ES-I3 (cell line): Measurements from ENCODE around the gene ZDHHC8.

ENCODE experiments used
- H3K36me3 ChIP-seq: 2 replicates; pipeline ENCODE4 v1.6.1; 2013; ENCODE audit warnings: mild to moderate bottlenecking, low read length, control low read depth, moderate library complexity; ENCODE audit not compliant: insufficient read depth
- H3K4me1 ChIP-seq: 2 replicates; pipeline ENCODE4 v1.6.1; 2013; ENCODE audit warnings: mild to moderate bottlenecking, control low read depth, low read length; ENCODE audit not compliant: insufficient read depth
- H3K9ac ChIP-seq: 2 replicates; pipeline ENCODE4 v1.6.1; 2013; ENCODE audit warnings: low read depth, mild to moderate bottlenecking, low read length, moderate library complexity
- H3K9me3 ChIP-seq: 2 replicates; pipeline ENCODE4 v1.6.1; 2013; ENCODE audit warnings: mild to moderate bottlenecking, low read length, moderate library complexity; ENCODE audit not compliant: control insufficient read depth, insufficient read depth

ZDHHC8 gene

DNA sequence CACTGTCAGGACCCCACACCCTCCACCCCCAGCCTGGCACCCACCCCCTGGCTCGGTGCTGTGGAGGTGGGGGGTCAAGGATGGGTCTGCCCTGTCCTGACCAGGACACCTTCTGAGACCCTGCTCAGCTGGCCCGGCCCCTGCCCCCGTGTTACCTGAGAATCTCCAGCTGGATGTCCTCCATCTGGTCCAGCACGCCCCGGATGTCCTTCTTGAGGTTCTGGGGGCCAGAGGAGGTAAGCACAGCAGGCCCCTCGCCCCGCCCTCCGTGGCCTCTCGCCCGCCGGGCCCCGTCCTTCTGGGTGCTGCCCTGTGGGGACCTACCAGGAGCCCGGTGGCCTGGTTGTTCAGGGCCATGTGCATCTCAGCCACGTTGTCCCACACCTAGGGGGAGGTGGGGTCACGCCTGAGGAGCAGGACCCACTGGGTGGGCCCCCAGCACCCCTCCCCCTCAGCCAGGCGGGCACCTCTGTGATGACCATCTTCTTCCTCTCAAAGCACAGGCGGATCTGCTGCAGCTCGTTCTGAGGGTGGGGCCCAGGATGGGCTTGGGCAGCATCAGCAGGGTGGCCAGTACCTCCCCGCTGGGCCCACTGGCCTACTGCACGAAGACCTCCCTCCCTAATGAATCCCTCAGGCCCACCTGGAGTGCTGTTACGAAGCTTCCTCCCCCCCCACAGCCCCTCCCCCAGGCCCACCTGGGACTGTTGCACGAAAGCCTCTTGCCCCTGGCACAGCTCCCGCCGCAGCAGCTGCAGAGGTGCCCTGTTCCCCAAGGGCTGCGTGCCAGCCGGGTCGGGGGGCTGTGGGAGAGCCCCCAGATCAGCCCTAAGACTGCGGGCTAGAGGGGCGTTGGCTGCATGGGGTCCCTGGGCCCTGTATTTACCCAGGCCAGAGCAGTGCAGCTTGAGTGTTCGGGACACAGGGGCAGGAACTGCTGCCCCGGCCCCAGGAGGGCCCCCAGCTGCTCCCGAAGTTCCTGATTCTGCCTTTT is 17.9 kb downstream of the ZDHHC8 start:
- Histone ChIP-seq H3K4me1 (no peaks in the 10 kb centered on the region), H3K9ac (no peak overlapping the region), H3K36me3 (no peaks in the 10 kb centered on the region), H3K9me3 (no peaks in the 10 kb centered on the region)

DNA sequence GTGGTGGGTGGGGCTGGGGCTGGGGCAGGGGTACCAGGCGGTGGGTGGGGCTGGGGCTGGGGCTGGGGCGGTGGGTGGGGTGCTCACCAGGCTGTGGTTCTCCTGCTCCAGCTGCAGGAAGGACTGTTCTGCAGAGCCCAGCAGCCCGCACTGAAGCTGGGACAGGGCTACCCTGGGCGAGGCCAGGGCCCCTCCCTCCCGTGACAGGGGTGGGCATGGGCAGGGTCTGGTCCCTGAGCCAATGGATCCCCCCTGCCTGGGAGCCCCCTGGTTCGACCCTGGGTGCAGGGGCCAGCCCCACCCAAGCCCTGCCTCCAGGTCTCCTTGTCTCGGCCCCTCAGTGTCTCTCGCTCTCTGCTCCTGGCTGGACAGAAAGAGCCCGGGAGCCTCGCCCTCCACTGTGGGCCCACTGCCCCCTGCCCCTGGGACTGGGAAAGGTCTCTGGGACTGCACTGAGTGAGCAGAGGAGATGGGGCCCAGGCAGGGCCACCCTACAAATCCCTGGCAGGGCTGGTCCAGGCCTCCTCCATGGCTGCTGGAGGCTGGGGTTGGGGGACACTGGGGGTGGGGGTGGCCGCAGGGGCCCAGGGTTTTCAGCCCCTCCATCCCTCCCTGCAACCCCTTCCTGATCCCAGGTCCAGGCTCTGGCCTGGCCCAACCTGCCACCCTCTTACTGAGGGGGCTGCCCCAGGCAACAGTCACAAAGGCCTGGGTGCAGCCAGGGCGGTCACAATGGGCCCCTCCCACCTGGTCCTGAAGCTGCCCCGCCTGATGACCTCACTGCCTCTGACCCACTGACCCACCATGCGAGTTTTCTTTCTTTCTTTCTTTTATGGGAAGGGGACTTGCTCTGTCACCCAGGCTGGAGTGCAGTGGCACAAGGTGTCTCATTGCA is 19.0 kb downstream of the ZDHHC8 start, which contains the start of gene CCDC188:
TSS of gene CCDC188 (minus strand) at position 675 of the 895 bp plus-strand sequence. CDS start at position 606, 69 bp downstream.
- Histone ChIP-seq H3K36me3 (no peaks in the 10 kb centered on the region), H3K9ac (no peak within 1 kb of the TSS)

DNA sequence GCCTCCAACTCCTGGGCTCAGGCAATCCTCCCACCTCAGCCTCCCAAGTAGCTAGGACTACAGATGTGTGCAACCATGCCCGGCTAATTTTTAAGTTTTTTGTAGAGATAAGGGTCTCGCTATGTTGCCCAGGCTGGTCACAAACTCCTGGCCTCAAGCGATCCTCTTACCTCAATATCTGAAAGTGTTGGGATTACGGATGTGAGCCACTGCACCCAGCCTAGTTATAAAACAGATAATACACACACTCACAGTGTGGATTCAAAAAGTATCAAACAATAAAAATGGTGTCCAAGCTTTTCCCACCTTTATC is 19.6 kb downstream of the ZDHHC8 start:
- no peaks in the 10 kb centered on the region for H3K9me3 ChIP-seq
- H3K4me1 ChIP-seq: no peaks in the 10 kb centered on the region
- H3K9ac ChIP-seq: no peak overlapping the region
- no peaks in the 10 kb centered on the region for H3K36me3 ChIP-seq

More for the DNA sequence above, 19.0 kb downstream of the ZDHHC8 start, which contains the start of gene CCDC188:
- no peaks in the 10 kb centered on the region for H3K9me3 ChIP-seq
- H3K4me1 ChIP-seq: no peaks in the 10 kb centered on the region

DNA sequence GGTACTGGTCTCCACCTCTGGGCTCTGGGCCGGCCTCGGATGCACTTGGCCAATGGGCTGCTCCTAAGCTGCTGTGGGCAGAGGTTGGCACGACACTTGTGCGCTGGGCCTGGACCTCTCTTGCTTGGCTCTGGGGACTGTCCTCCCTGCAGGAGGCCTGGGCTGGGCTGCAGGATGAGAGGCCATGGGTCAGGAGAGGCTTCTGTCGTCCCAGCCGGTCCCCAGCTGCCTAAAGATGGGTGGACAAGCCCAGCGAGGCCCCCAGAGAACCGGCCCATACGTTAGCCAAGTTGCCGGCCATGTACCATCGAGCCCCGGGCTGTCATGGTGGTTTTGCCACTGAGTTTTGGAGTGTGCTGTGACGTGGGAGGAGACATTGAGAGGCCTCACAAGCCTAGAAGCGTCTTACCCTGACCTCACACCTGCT is 20.9 kb downstream of the ZDHHC8 start:
- H3K36me3 ChIP-seq: no peaks in the 10 kb centered on the region
- no peaks in the 10 kb centered on the region for H3K4me1 ChIP-seq
- no peak overlapping the region for H3K9ac ChIP-seq
- no peaks in the 10 kb centered on the region for H3K9me3 ChIP-seq

DNA sequence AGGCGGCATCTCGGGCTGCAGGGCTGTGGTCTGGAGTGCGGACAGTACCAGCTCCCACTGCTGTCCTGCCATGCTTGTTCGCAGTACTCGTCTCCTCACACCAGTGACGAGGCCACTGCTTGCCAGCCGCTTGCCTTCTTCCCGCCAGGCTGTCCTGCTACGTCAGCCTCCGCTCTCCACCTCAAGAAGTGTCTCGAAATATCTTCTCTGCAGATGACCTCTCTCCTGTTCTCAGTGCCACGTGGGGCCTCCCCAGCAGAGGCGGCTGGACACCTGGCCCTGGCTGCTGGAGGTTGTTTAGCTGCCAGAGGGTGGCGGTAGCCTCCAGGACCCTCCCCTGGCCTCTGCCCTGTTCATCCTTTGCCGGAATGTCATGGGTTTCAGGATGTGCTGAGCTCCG is 22.3 kb downstream of the ZDHHC8 start:
- Histone ChIP-seq H3K9me3 (no peaks in the 10 kb centered on the region), H3K4me1 (no peaks in the 10 kb centered on the region), H3K36me3 (no peaks in the 10 kb centered on the region), H3K9ac (no peak overlapping the region)

DNA sequence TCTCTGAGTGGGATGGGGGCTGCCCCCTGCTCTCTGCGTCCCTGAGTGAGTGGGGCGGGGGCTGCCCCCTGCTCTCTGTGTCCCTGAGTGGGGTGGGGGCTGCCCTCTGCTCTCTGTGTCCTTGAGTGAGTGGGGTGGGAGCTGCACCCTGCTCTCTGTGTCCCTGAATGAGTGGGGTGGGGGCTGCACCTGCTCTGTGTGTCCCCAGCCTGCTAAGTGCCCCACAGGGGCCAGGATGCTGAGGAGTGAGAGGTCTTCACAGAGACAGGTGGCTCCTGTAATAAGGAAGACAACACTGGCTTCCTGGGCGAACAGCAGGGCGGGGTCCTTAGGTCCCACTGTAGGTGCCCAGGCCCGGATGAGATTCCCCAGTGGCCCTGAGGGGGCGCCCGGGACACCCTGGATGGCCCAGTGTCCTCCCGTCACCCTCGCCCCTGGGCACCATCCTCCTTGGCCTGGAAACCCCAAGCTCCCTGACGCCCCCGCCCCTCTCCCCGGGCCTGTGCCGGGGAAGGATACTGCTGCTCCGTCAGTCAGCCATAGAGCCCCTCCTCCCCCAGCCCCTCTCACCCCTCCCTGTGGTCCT is 23.1 kb downstream of the ZDHHC8 start:
- Histone ChIP-seq H3K9ac (no peak overlapping the region), H3K4me1 (no peaks in the 10 kb centered on the region), H3K36me3 (no peaks in the 10 kb centered on the region), H3K9me3 (no peaks in the 10 kb centered on the region)

DNA sequence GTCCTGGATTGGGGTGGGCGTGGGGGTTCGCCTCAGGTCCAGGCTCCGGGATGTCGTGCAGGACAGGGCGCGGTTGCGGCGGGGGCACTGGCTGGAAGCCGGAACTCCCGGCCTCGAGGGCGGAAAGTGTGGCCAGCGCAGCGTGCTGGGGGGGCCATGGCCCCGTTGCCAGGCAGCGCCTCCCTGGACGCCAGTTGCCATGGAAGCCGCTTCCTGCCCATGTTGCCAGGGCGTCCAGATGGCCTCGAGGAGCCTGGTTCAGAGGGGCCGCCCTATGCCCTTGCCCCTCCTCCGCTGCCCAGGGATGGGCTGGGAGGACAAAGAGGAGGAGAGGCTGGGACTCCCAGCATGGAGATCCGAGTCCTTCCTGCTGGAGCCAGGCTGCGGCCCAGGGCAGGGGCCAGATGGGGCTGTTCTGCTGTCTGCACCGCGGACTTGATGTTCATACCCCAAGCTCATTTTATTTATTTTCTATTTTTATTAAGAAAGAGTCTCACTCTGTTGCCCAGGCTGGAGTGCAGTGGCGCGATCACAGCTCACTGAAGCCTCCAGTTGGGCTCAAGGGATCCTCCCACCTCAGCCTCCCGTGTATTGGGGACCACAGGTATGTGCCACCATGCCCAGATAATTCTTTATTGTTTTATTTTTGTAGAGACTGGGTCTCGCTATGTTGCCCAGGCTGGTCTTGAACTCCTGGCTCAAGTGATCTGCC is 23.9 kb downstream of the ZDHHC8 start:
- Histone ChIP-seq H3K36me3 (no peaks in the 10 kb centered on the region), H3K9ac (no peak overlapping the region), H3K9me3 (no peaks in the 10 kb centered on the region), H3K4me1 (no peaks in the 10 kb centered on the region)

DNA sequence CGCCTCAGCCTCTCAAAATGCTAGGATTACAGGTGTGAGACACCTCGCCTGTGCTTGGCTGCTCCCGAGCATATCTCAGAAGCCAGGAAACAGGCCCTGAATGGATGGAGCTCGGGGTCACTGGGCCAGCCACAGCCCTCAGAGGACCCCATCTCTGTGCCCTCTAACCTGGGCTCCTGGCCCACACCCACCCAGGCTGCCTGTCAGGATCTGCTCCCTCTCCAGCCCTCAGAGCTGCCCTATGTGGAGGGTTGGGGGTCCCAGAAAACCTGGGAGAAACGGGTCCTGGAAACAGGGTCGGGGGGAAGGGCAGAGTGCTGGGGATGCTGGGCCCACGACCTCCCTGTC is 24.4 kb downstream of the ZDHHC8 start:
- H3K9ac ChIP-seq: no peak overlapping the region
- no peaks in the 10 kb centered on the region for H3K9me3 ChIP-seq
- no peaks in the 10 kb centered on the region for H3K36me3 ChIP-seq
- no peaks in the 10 kb centered on the region for H3K4me1 ChIP-seq

DNA sequence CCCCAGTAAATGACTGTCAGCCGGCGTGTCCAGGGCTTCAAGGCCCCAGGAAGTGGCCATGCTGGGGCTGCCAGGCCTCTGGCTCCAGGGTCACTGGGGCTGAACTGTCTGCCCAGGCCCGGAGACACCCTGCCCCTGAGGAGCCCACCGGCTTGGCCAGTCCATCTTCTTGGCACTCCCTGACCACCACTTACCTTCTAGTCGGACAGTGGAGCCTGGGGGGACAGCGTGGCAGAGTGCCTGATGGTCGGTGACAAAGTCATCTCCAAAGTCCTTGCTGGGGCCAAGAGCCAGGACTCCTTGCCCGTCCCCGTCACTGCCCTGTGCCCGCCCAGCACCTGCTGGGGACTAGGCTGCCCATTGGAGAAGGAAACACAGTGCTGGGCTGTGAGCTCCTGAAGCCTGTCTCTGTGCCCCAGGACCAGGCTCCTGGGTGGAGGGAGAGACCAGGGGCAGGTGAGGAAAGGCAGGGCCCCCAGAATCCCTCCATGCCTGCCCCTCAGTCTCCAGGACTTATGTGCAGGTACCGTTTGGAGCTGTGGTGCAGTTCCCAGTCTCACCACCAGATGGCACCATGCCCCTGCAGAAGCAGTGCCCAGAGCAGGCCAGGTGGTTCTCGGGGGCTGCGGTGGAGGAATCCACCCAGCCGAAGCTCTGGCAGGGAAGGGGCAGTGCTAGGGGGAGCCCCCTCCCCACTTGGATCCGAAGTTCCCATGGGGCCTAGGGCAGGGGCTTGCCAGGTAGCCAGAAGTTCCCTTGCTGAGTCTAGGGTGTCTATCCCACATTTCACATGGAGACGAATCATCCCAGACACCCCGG is 25.2 kb downstream of the ZDHHC8 start:
- H3K9me3 ChIP-seq: no peaks in the 10 kb centered on the region
- H3K36me3 ChIP-seq: no peaks in the 10 kb centered on the region
- H3K9ac ChIP-seq: no peak overlapping the region
- H3K4me1 ChIP-seq: no peaks in the 10 kb centered on the region

DNA sequence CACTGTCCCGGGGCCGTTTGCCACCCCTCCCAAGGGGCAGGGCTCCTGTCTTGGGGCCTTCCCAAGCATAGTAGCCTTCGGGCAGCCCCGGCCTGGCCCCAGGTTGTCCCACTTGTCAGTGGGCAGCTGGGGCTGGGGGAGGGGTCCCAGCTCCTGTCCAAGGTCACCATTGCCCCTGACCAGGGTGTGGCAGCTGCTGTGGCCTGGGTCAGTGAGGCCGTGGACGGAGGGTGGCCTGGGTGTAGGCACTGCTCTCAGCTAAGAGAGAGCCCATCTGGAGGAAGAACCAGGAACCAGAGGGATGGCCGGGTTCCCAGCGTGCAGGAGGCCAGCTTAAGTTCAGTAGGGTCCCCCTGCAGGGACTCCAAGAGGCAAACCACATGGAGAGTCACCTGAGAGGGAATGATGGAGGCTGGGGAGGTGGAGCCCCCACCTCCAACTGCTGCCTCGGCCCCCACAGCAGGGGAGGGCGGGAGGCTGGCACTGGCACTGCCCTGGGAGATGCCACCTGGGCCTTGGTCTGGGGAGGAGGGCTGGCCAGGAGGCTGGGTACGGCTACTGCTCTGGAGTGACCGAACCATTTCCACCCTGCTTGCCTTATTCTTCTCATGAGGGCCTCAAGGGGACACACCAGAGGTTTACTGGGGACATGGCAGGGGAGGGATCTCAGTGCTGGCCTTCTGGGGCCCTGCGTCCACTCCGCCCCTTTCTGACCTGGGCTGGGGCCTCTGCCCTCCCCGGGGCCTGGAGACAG is 26.0 kb downstream of the ZDHHC8 start:
- no peak overlapping the region for H3K9ac ChIP-seq
- H3K4me1 ChIP-seq: no peaks in the 10 kb centered on the region
- H3K36me3 ChIP-seq: no peaks in the 10 kb centered on the region
- no peaks in the 10 kb centered on the region for H3K9me3 ChIP-seq

DNA sequence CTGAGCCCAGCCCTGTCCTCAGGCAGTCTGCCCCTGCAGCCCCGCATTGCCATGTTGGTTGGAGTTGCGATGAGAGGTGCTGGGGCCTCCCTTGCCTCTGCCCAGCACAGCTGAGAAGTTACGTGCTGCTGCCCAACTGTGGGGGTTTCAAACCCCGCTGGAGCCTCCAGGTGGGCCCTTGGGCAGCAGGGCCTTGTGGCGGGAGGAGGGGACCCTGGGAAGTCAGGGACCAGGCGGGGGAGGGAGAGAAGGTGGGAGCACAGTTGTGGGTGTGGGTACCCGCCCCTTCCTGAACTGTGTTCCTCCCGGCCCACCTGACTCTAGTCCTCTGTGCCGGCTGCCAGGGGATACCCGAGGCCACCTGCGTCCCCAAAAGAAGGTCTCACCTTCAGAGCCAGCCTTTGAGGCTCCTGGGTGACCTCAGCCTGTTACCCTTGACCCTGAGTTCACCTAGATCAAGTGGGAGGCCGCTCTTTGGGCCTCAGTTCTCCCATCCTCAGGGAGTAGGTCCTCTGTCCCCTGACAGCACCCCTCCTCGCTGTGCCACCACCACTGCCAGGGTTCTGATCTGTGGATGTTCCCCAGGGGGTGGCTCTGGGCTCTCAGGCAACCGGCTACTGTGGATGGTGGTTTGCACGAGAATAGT is 26.9 kb downstream of the ZDHHC8 start:
- Histone ChIP-seq H3K9ac (no peak overlapping the region), H3K4me1 (no peaks in the 10 kb centered on the region)

DNA sequence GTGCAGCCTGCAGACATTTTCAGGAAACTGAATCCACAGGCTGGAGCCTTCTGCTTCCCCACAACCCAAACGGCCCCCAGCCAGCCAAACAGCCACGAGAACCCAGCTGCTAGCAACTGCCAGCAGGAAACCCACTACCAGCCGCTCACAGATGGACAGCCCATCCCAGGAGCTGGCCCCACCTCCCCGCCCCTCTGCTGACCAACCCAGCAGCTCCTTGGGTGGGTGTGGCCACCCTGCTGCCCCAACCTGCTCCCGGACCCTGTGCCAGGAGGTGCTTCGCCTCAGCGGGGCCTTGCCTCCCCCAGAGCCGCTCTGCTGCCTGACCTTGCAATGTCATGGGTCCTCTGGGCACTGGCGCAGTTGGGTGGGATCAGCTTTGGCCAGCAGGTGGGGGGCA is 27.5 kb downstream of the ZDHHC8 start:
- Histone ChIP-seq H3K36me3 (no peaks in the 10 kb centered on the region), H3K4me1 (no peaks in the 10 kb centered on the region), H3K9me3 (no peaks in the 10 kb centered on the region), H3K9ac (no peak overlapping the region)

More for the DNA sequence above, 26.9 kb downstream of the ZDHHC8 start:
- H3K9me3 ChIP-seq: no peaks in the 10 kb centered on the region
- H3K36me3 ChIP-seq: no peaks in the 10 kb centered on the region
